CD14-positive monocyte (primary cell): ENCODE results near the gene PECR. TPM values are rescaled to one million over a fixed set of nuclear protein-coding genes. Genes with fewer than 3 reads are reported as not detected.

ENCODE experiments used
- DNase-seq, 3 donors: peaks; one replicate each; pipeline ENCODE4 v3.0.0-alpha.2; 2011 to 2022
- H2AFZ ChIP-seq: 2 replicates; pipeline ENCODE4 v1.6.0; 2012; ENCODE audit warnings: mild to moderate bottlenecking, low read depth, low read length, inconsistent platforms; ENCODE audit not compliant: insufficient read depth, poor library complexity, severe bottlenecking
- H3K27ac ChIP-seq, 2 donors: 1 replicate in 1 of 2; 2 replicates in 1 of 2; pipeline ENCODE4 v1.5.1; 2012 to 2013; ENCODE audit warnings: low read length in 2 of 2, control low read depth in 1 of 2, inconsistent platforms in 1 of 2, low read depth in 1 of 2, mild to moderate bottlenecking in 1 of 2
- H3K27me3 ChIP-seq, 2 donors: one replicate each; pipeline versions ENCODE4 v1.6.0 to v1.6.1; 2011 to 2013; ENCODE audit warnings: low read length in 2 of 2; ENCODE audit not compliant: control insufficient read depth in 2 of 2, insufficient read depth in 2 of 2
- H3K36me3 ChIP-seq, 2 donors: replicated peaks in 1 of 2; 1 replicate in 1 of 2; 2 replicates in 1 of 2; pipeline versions ENCODE4 v1.5.1 to v1.6.1; 2012 to 2013; ENCODE audit warnings: low read length in 2 of 2, control low read depth in 1 of 2, inconsistent platforms in 1 of 2, mild to moderate bottlenecking in 1 of 2; ENCODE audit not compliant: insufficient read depth in 2 of 2, control insufficient read depth in 1 of 2
- H3K4me1 ChIP-seq, 2 donors: 1 replicate in 1 of 2; 2 replicates in 1 of 2; pipeline versions ENCODE4 v1.5.1 to v1.6.1; 2012 to 2013; ENCODE audit warnings: low read length in 2 of 2, control low read depth in 1 of 2, inconsistent platforms in 1 of 2, mild to moderate bottlenecking in 1 of 2, moderate library complexity in 1 of 2; ENCODE audit not compliant: insufficient read depth in 2 of 2, control insufficient read depth in 1 of 2
- H3K4me2 ChIP-seq: replicated peaks from 2 replicates; pipeline ENCODE3; 2012; ENCODE audit warnings: low read length, moderate library complexity, mild to moderate bottlenecking; ENCODE audit not compliant: poor library complexity, severe bottlenecking; ENCODE audit errors: extremely low read depth
- H3K4me3 ChIP-seq, 3 experiments: fragments of 200-600 bp in 1 of 3; sonication (generic) in 1 of 3; replicated peaks in 1 of 3; 1 replicate in 2 of 3; 2 replicates in 1 of 3; pipeline ENCODE4 v1.5.1; 2011 to 2013; ENCODE audit warnings: low read length in 3 of 3, mild to moderate bottlenecking in 3 of 3, control low read depth in 2 of 3, low read depth in 2 of 3, inconsistent platforms in 1 of 3, moderate library complexity in 1 of 3
- H3K79me2 ChIP-seq: 2 replicates; pipeline ENCODE4 v1.6.0; 2012; ENCODE audit warnings: mild to moderate bottlenecking, control low read depth, inconsistent platforms, low read length, moderate library complexity; ENCODE audit not compliant: insufficient read depth
- H3K9ac ChIP-seq: 2 replicates; pipeline ENCODE4 v1.6.0; 2017; ENCODE audit warnings: low read length, mild to moderate bottlenecking; ENCODE audit not compliant: insufficient read depth, poor library complexity, severe bottlenecking
- H3K9me3 ChIP-seq, 2 donors: replicated peaks in 1 of 2; 1 replicate in 1 of 2; 2 replicates in 1 of 2; pipeline versions ENCODE4 v1.5.1 to v1.6.1; 2012 to 2013; ENCODE audit warnings: low read length in 2 of 2, control low read depth in 1 of 2; ENCODE audit not compliant: control insufficient read depth in 1 of 2, insufficient read depth in 1 of 2
- H4K20me1 ChIP-seq: 2 replicates; pipeline ENCODE4 v1.6.0; 2012; ENCODE audit warnings: mild to moderate bottlenecking, low read length, control low read depth, moderate library complexity; ENCODE audit not compliant: insufficient read depth
- H3K27ac Mint-ChIP-seq, 7 donors: one replicate each; pipeline ENCODE4 v1.8.0; 2020; ENCODE audit warnings: mild to moderate bottlenecking in 7 of 7, mixed read lengths in 7 of 7, moderate library complexity in 6 of 7, inconsistent platforms in 2 of 7
- H3K27me3 Mint-ChIP-seq, 3 donors: one replicate each; pipeline ENCODE4 v1.8.0; 2021 to 2022; ENCODE audit warnings: low read depth in 3 of 3, mild to moderate bottlenecking in 3 of 3, mixed read lengths in 3 of 3, moderate library complexity in 3 of 3, inconsistent platforms in 1 of 3
- H3K36me3 Mint-ChIP-seq, 2 donors: one replicate each; pipeline ENCODE4 v1.8.0; 2020; ENCODE audit warnings: mixed read lengths in 2 of 2, inconsistent platforms in 1 of 2, mild to moderate bottlenecking in 1 of 2
- H3K4me1 Mint-ChIP-seq: one replicate; pipeline ENCODE4 v1.8.0; 2020; ENCODE audit warnings: mild to moderate bottlenecking, mixed read lengths
- H3K4me3 Mint-ChIP-seq, 2 donors: one replicate each; pipeline ENCODE4 v1.8.0; 2020; ENCODE audit warnings: mild to moderate bottlenecking in 2 of 2, mixed read lengths in 2 of 2, moderate library complexity in 1 of 2
- H3K9me3 Mint-ChIP-seq, 7 donors: one replicate each; pipeline ENCODE4 v1.8.0; 2020 to 2022; ENCODE audit warnings: mixed read lengths in 7 of 7, mild to moderate bottlenecking in 6 of 7, moderate library complexity in 6 of 7, inconsistent platforms in 2 of 7
- CTCF ChIP-seq: fragments of 200-600 bp; IDR thresholded peaks from one replicate; pipeline ENCODE4 v1.8.0; 2022; ENCODE audit warnings: antibody characterized with exemption, mild to moderate bottlenecking
- WGBS: methylation state at CpG from one replicate; pipeline ENCODE4 v1.1.5; 2013; ENCODE audit warnings: missing lambda C conversion rate; ENCODE audit not compliant: insufficient coverage; 5-methylcytosine and 5-hydroxymethylcytosine counted together
- intact Hi-C, 2 donors: fragments of 100-400 bp; cut with micrococcal nuclease; formaldehyde crosslinking; loops; one replicate each; pipeline versions ENCODE4 v1.15.0 to v1.15.1; 2023
- polyA plus RNA-seq, 3 donors: library from polyadenylated mRNA; depleted of rRNA in 1 of 3; unstranded in 2 of 3; stranded (reverse) in 1 of 3; fragments of 300-500 nt in 2 of 3; fragments of >200 nt in 1 of 3; fragmentation: Illumina TruSeq in 2 of 3; gene quantifications; 1 replicate in 2 of 3; 2 replicates in 1 of 3; pipeline ENCODE4 v1.2.3, GENCODE V29; 2012 to 2021

PECR gene
- polyA plus RNA-seq, 3 donors, result 7.4 to 16.9 (median 12.3) TPM

- H3K27ac ChIP-seq, result no peak overlapping the region
- TF ChIP-seq CTCF, result no peak
- H3K27me3 Mint-ChIP-seq, result peaks cover 0 to 4% (median 2%) of the 10 kb centered on the region in 3 donors
- H4K20me1 ChIP-seq, result no peaks in the 10 kb centered on the region
- no peaks in the 10 kb centered on the region for H3K36me3 ChIP-seq
- DNase-seq, result no peak
- H3K4me1 ChIP-seq, result peaks cover 25 to 42% of the 10 kb centered on the region in 2 donors
- H3K9me3 Mint-ChIP-seq, result peaks cover 0 to 2% (median 0%) of the 10 kb centered on the region in 7 donors
- H3K9ac ChIP-seq, result no peak overlapping the region
- no peak overlapping the region for H3K4me3 Mint-ChIP-seq
- intact Hi-C loops, result no loop called here
- no peaks in the 10 kb centered on the region for H3K27me3 ChIP-seq
- peaks cover 49% of the 10 kb centered on the region for H3K4me1 Mint-ChIP-seq
- peaks cover 31% of the 10 kb centered on the region for H3K79me2 ChIP-seq
- H3K27ac Mint-ChIP-seq, result peak overlapping the region in 2 of 7 donors; percentile 2 to 68
- H3K9me3 ChIP-seq, result no peaks in the 10 kb centered on the region
- WGBS, result 50% methylated on average over 3 of the region's 3 CpGs
- H3K4me2 ChIP-seq, result no peak overlapping the region
- no peak overlapping the region for H3K4me3 ChIP-seq
- peaks cover 0 to 4% of the 10 kb centered on the region in 2 donors for H3K36me3 Mint-ChIP-seq
- no peak overlapping the region for H2AFZ ChIP-seq
These were observed 2.9 kb upstream of the PECR start for GRCh38 chr2:216084547-216084946.

GRCh38 chr2:216083464-216084281 is 2.1 kb upstream of the PECR start:
- 92% methylated on average over 11 of the region's 11 CpGs for WGBS
- intact Hi-C loops, result no loop called here
- Histone ChIP-seq H3K9ac (no peak overlapping the region), H3K27ac (no peak overlapping the region), H3K9me3 (no peaks in the 10 kb centered on the region), H3K4me2 (peak overlapping the region; percentile 98), H3K79me2 (peaks cover 31% of the 10 kb centered on the region), H3K4me3 (no peak overlapping the region), H4K20me1 (no peaks in the 10 kb centered on the region), H3K4me1 (peaks cover 32 to 51% of the 10 kb centered on the region in 2 donors), H3K27me3 (no peaks in the 10 kb centered on the region), H2AFZ (no peak overlapping the region), H3K36me3 (no peaks in the 10 kb centered on the region)
- no peak overlapping the region for H3K4me3 Mint-ChIP-seq
- peaks cover 0 to 4% (median 2%) of the 10 kb centered on the region in 3 donors for H3K27me3 Mint-ChIP-seq
- no peak for TF ChIP-seq CTCF
- peak overlapping the region in 2 of 7 donors; percentile 23 to 27 for H3K27ac Mint-ChIP-seq
- peaks cover 55% of the 10 kb centered on the region for H3K4me1 Mint-ChIP-seq
- H3K9me3 Mint-ChIP-seq, result no peaks in the 10 kb centered on the region
- H3K36me3 Mint-ChIP-seq, result peaks cover 0 to 4% of the 10 kb centered on the region in 2 donors
- no peak for DNase-seq
